ENCODE measurements around the gene PHGDH. TPM values are rescaled to one million over a fixed set of nuclear protein-coding genes. Genes with fewer than 3 reads are reported as not detected.

The PHGDH gene
- total and polyA plus RNA-seq, 9 of the 15 experiments (the other 6 are each of a cell fraction or from before 2014, with no cell fraction given), result 6.7 to 84.2 (median 36.2) TPM

DNA sequence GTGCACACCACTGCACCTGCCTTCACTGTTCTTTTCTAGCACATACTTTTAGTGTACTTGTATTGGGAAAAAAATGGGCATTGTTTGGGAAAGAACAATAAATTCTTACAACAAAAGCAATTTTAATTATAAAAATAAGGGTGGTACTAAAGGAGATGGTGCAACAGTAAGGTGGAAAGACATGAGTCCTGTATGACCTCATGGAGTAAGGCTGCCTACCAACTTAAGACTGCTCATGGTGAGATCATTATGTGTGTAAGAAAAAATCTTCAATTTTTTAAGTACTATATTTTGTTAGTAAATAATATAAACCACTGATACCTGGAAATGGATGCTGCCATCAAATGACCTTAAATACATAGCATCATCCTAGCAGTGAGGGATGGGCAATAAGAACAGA lies 29.6 kb upstream of the PHGDH start:
- Histone ChIP-seq H3K4me2 (ENCODE audit: insufficient read depth, low read length) (no peak overlapping the region), H3K79me2 (ENCODE audit: control insufficient read depth, insufficient read depth, low read length) (no peaks in the 10 kb centered on the region), H3K27ac (ENCODE audit: extremely low read depth, low read depth, low read length) (no peak overlapping the region), H3K9ac (ENCODE audit: insufficient read depth in 1 of 2, low read depth in 2 of 2, low read length in 2 of 2) (no peak overlapping the region), H3K4me1 (replicated peaks in 1 of 2; ENCODE audit: control insufficient read depth in 2 of 2, insufficient read depth in 2 of 2, low read length in 2 of 2) (no peaks in the 10 kb centered on the region), H3K27me3 (ENCODE audit: control insufficient read depth in 2 of 2, insufficient read depth in 2 of 2, low read length in 2 of 2) (peaks cover 0 to 5% of the 10 kb centered on the region in 2 experiments; a peak in 1 of 5 replicates), H3K9me3 (replicated peaks; ENCODE audit: control insufficient read depth, insufficient read depth, low read depth, low read length) (no peaks in the 10 kb centered on the region), H3K9me1 (ENCODE audit: control insufficient read depth, insufficient read depth, low read length) (no peaks in the 10 kb centered on the region), H3K4me3 (no peak overlapping the region), H3K36me3 (ENCODE audit: control insufficient read depth, insufficient read depth, low read length) (no peaks in the 10 kb centered on the region), H4K20me1 (replicated peaks; ENCODE audit: control insufficient read depth, insufficient read depth, low read length) (no peaks in the 10 kb centered on the region), H2AFZ (ENCODE audit: low read depth, low read length) (no peak overlapping the region)
- POLR2A ChIA-PET, result no interaction called here
- ATAC-seq (no peak), FAIRE-seq (no peak), DNase-seq (ENCODE audit: extremely low read depth in 1 of 4, low spot score in 3 of 4) (no peak)
- BruUV-seq (replicated peaks), result no TSS peak
- CTCF ChIA-PET (ENCODE audit: low intra/inter-chr PET ratio), result no interaction called here
- in situ Hi-C loops (cut with MboI), result no loop called here
- intact Hi-C loops (cut with micrococcal nuclease), result no loop called here
- no peak for TF ChIP-seq BRCA1 (IDR thresholded peaks at IDR 0.05)
- no peak for TF ChIP-seq BRCA1 (CRISPR knock-in tag; IDR thresholded peaks at IDR 0.05)
- TF ChIP-seq POLR3G (IDR thresholded peaks at IDR 0.05; ENCODE audit: extremely low read depth, insufficient read length, insufficient replicate concordance), result no peak
- no peak for TF ChIP-seq PCBP1 (IDR thresholded peaks at IDR 0.05; ENCODE audit: low read depth, low read length, poor library complexity, severe bottlenecking)
- no peak for TF ChIP-seq ELF1 (tag; IDR thresholded peaks at IDR 0.05)
- TF ChIP-seq, protein P1, sequence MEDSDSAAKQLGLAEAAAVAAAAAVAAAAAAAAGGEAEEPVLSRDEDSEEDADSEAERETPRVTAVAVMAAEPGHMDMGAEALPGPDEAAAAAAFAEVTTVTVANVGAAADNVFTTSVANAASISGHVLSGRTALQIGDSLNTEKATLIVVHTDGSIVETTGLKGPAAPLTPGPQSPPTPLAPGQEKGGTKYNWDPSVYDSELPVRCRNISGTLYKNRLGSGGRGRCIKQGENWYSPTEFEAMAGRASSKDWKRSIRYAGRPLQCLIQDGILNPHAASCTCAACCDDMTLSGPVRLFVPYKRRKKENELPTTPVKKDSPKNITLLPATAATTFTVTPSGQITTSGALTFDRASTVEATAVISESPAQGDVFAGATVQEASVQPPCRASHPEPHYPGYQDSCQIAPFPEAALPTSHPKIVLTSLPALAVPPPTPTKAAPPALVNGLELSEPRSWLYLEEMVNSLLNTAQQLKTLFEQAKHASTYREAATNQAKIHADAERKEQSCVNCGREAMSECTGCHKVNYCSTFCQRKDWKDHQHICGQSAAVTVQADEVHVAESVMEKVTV (CRISPR knock-in tag; IDR thresholded peaks at IDR 0.05), result no peak
- TF ChIP-seq, protein P2, sequence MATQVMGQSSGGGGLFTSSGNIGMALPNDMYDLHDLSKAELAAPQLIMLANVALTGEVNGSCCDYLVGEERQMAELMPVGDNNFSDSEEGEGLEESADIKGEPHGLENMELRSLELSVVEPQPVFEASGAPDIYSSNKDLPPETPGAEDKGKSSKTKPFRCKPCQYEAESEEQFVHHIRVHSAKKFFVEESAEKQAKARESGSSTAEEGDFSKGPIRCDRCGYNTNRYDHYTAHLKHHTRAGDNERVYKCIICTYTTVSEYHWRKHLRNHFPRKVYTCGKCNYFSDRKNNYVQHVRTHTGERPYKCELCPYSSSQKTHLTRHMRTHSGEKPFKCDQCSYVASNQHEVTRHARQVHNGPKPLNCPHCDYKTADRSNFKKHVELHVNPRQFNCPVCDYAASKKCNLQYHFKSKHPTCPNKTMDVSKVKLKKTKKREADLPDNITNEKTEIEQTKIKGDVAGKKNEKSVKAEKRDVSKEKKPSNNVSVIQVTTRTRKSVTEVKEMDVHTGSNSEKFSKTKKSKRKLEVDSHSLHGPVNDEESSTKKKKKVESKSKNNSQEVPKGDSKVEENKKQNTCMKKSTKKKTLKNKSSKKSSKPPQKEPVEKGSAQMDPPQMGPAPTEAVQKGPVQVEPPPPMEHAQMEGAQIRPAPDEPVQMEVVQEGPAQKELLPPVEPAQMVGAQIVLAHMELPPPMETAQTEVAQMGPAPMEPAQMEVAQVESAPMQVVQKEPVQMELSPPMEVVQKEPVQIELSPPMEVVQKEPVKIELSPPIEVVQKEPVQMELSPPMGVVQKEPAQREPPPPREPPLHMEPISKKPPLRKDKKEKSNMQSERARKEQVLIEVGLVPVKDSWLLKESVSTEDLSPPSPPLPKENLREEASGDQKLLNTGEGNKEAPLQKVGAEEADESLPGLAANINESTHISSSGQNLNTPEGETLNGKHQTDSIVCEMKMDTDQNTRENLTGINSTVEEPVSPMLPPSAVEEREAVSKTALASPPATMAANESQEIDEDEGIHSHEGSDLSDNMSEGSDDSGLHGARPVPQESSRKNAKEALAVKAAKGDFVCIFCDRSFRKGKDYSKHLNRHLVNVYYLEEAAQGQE (IDR thresholded peaks at IDR 0.05; ENCODE audit: borderline replicate concordance), result no peak
- TF ChIP-seq, protein P2 (CRISPR knock-in tag; IDR thresholded peaks at IDR 0.05; ENCODE audit: low read depth), result no peak
- TF ChIP-seq, protein P3, sequence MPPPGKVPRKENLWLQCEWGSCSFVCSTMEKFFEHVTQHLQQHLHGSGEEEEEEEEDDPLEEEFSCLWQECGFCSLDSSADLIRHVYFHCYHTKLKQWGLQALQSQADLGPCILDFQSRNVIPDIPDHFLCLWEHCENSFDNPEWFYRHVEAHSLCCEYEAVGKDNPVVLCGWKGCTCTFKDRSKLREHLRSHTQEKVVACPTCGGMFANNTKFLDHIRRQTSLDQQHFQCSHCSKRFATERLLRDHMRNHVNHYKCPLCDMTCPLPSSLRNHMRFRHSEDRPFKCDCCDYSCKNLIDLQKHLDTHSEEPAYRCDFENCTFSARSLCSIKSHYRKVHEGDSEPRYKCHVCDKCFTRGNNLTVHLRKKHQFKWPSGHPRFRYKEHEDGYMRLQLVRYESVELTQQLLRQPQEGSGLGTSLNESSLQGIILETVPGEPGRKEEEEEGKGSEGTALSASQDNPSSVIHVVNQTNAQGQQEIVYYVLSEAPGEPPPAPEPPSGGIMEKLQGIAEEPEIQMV (tag; conservative IDR thresholded peaks at IDR 0.05; ENCODE audit: low read depth), result no peak
- TF ChIP-seq PHF21A (IDR thresholded peaks at IDR 0.05; ENCODE audit: borderline replicate concordance, low read depth), result no peak

Measured in K562 (cell line).